Trophoblast cell (in vitro differentiated cells and primary cell): ENCODE measurements around the gene KATNAL1.

Source experiments
- DNase-seq, 2 donors: peaks; one replicate each; pipeline ENCODE4 v3.0.0-alpha.2; 2016
- H2AFZ ChIP-seq: 2 replicates; pipeline ENCODE4 v1.6.1; 2013; ENCODE audit warnings: low read length, moderate library complexity, mild to moderate bottlenecking; ENCODE audit not compliant: insufficient read depth, poor library complexity
- H2AK5ac ChIP-seq: 2 replicates; pipeline ENCODE4 v1.6.1; 2013; ENCODE audit warnings: mild to moderate bottlenecking, low read length
- H2BK120ac ChIP-seq: 2 replicates; pipeline ENCODE4 v1.6.1; 2013; ENCODE audit warnings: low read length, mild to moderate bottlenecking, moderate library complexity; ENCODE audit not compliant: insufficient read depth, poor library complexity
- H2BK12ac ChIP-seq: 2 replicates; pipeline ENCODE4 v1.6.1; 2013; ENCODE audit warnings: mild to moderate bottlenecking, low read length, moderate library complexity
- H2BK5ac ChIP-seq: 2 replicates; pipeline ENCODE4 v1.6.1; 2013; ENCODE audit warnings: low read length, low read depth, moderate library complexity, mild to moderate bottlenecking; ENCODE audit not compliant: poor library complexity
- H3K14ac ChIP-seq: 2 replicates; pipeline ENCODE4 v1.6.1; 2013; ENCODE audit warnings: mild to moderate bottlenecking, low read length
- H3K18ac ChIP-seq: 2 replicates; pipeline ENCODE4 v1.6.1; 2013; ENCODE audit warnings: mild to moderate bottlenecking, low read length
- H3K23ac ChIP-seq: 2 replicates; pipeline ENCODE4 v1.6.1; 2013; ENCODE audit warnings: low read length
- H3K27ac ChIP-seq: 2 replicates; pipeline ENCODE4 v1.5.1; 2013; ENCODE audit warnings: low read depth, mild to moderate bottlenecking, inconsistent platforms, low read length, moderate library complexity
- H3K27me3 ChIP-seq: 2 replicates; pipeline ENCODE4 v1.6.1; 2013; ENCODE audit warnings: inconsistent platforms, mild to moderate bottlenecking, low read length, moderate library complexity; ENCODE audit not compliant: insufficient read depth
- H3K36me3 ChIP-seq, 2 experiments: 1 replicate in 1 of 2; 2 replicates in 1 of 2; pipeline ENCODE4 v1.6.1; 2013; ENCODE audit warnings: low read length in 2 of 2, mild to moderate bottlenecking in 2 of 2, moderate library complexity in 1 of 2; ENCODE audit not compliant: insufficient read depth in 2 of 2, control insufficient read depth in 1 of 2
- H3K4ac ChIP-seq: 2 replicates; pipeline ENCODE4 v1.6.1; 2013; ENCODE audit warnings: low read depth, mild to moderate bottlenecking, low read length, moderate library complexity
- H3K4me1 ChIP-seq, 2 experiments: 1 replicate in 1 of 2; 2 replicates in 1 of 2; pipeline ENCODE4 v1.6.1; 2013; ENCODE audit warnings: low read length in 2 of 2, mild to moderate bottlenecking in 2 of 2, moderate library complexity in 1 of 2; ENCODE audit not compliant: insufficient read depth in 2 of 2, control insufficient read depth in 1 of 2
- H3K4me2 ChIP-seq: 2 replicates; pipeline ENCODE4 v1.6.1; 2013; ENCODE audit warnings: inconsistent platforms, mild to moderate bottlenecking, low read length, moderate library complexity
- H3K4me3 ChIP-seq: 2 replicates; pipeline ENCODE4 v1.5.1; 2013; ENCODE audit warnings: mild to moderate bottlenecking, low read depth, low read length, inconsistent platforms
- H3K79me1 ChIP-seq: one replicate; pipeline ENCODE4 v1.6.1; 2013; ENCODE audit warnings: low read length
- H3K79me2 ChIP-seq: 2 replicates; pipeline ENCODE4 v1.6.1; 2013; ENCODE audit warnings: low read length, mild to moderate bottlenecking; ENCODE audit not compliant: control insufficient read depth, insufficient read depth, poor library complexity
- H3K9ac ChIP-seq: 2 replicates; pipeline ENCODE4 v1.6.1; 2013; ENCODE audit warnings: mild to moderate bottlenecking, low read length
- H3K9me3 ChIP-seq: 2 replicates; pipeline ENCODE4 v1.6.1; 2013; ENCODE audit warnings: low read depth, mild to moderate bottlenecking, control low read depth, inconsistent platforms, low read length; ENCODE audit not compliant: insufficient read depth
- H4K12ac ChIP-seq: 2 replicates; pipeline ENCODE4 v1.6.1; 2013; ENCODE audit warnings: low read depth, mild to moderate bottlenecking, low read length, moderate library complexity
- H4K8ac ChIP-seq: 2 replicates; pipeline ENCODE4 v1.6.1; 2013; ENCODE audit warnings: low read depth, mild to moderate bottlenecking, low read length, moderate library complexity
- H4K91ac ChIP-seq: one replicate; pipeline ENCODE4 v1.6.1; 2013; ENCODE audit warnings: low read depth, mild to moderate bottlenecking, low read length, moderate library complexity
- WGBS: extraction: QIAGEN DNeasy Blood & Tissue Kit; methylation state at CpG from one replicate; pipeline ENCODE4 v1.1.7; 2013; ENCODE audit warnings: missing lambda C conversion rate; ENCODE audit not compliant: insufficient read length, insufficient coverage; ENCODE audit errors: extremely low coverage; 5-methylcytosine and 5-hydroxymethylcytosine counted together

KATNAL1 gene

GRCh38 chr13:30321256-30321655 lies 13.9 kb upstream of the KATNAL1 start:
- no peak overlapping the region for H3K9ac ChIP-seq
- H3K4me2 ChIP-seq = no peak overlapping the region
- H4K8ac ChIP-seq = no peak overlapping the region
- H2BK120ac ChIP-seq = no peak overlapping the region
- no peak overlapping the region for H3K4me3 ChIP-seq
- no peaks in the 10 kb centered on the region for H3K36me3 ChIP-seq
- no peaks in the 10 kb centered on the region for H3K79me1 ChIP-seq
- H3K9me3 ChIP-seq = peaks cover 3% of the 10 kb centered on the region
- peaks cover 3% of the 10 kb centered on the region for H3K27me3 ChIP-seq
- no peak overlapping the region for H2AK5ac ChIP-seq
- H3K4ac ChIP-seq = no peak overlapping the region
- H3K18ac ChIP-seq = no peak overlapping the region
- H4K91ac ChIP-seq = no peak overlapping the region
- H3K23ac ChIP-seq = no peak overlapping the region
- H3K27ac ChIP-seq = no peak overlapping the region
- H3K4me1 ChIP-seq = peaks cover 1% of the 10 kb centered on the region in 2 experiments
- H3K79me2 ChIP-seq = peaks cover 2% of the 10 kb centered on the region
- no peak for DNase-seq
- no peak overlapping the region for H2BK5ac ChIP-seq
- no peak overlapping the region for H2BK12ac ChIP-seq
- no peak overlapping the region for H4K12ac ChIP-seq
- no CpG with 5 or more reads among the region's 3 CpGs for WGBS
- H2AFZ ChIP-seq = no peak overlapping the region
- H3K14ac ChIP-seq = no peak overlapping the region

- H3K27ac ChIP-seq = no peak overlapping the region
- H4K8ac ChIP-seq = no peak overlapping the region
- no peak overlapping the region for H3K9ac ChIP-seq
- no peak overlapping the region for H4K12ac ChIP-seq
- H3K36me3 ChIP-seq = no peaks in the 10 kb centered on the region
- H3K23ac ChIP-seq = no peak overlapping the region
- WGBS = no CpG with 5 or more reads among the region's 5 CpGs
- H4K91ac ChIP-seq = no peak overlapping the region
- H3K14ac ChIP-seq = no peak overlapping the region
- no peaks in the 10 kb centered on the region for H3K79me1 ChIP-seq
- no peak overlapping the region for H2AFZ ChIP-seq
- no peak overlapping the region for H2BK5ac ChIP-seq
- H3K18ac ChIP-seq = no peak overlapping the region
- H2AK5ac ChIP-seq = no peak overlapping the region
- H3K4me1 ChIP-seq = peaks cover 1 to 4% of the 10 kb centered on the region in 2 experiments
- no peak overlapping the region for H2BK120ac ChIP-seq
- no peak overlapping the region for H3K4me2 ChIP-seq
- H3K79me2 ChIP-seq = peaks cover 2% of the 10 kb centered on the region
- no peaks in the 10 kb centered on the region for H3K9me3 ChIP-seq
- no peak overlapping the region for H2BK12ac ChIP-seq
- no peak overlapping the region for H3K4ac ChIP-seq
- no peak for DNase-seq
- peaks cover 2% of the 10 kb centered on the region for H3K27me3 ChIP-seq
- H3K4me3 ChIP-seq = no peak overlapping the region
Measured at GRCh38 chr13:30319655-30320054, 12.3 kb upstream of the KATNAL1 start.

- H4K12ac ChIP-seq = no peak overlapping the region
- WGBS = no CpG with 5 or more reads among the region's 4 CpGs
- H3K27me3 ChIP-seq = no peaks in the 10 kb centered on the region
- no peak overlapping the region for H2BK120ac ChIP-seq
- H3K4me3 ChIP-seq = no peak overlapping the region
- no peak overlapping the region for H2AK5ac ChIP-seq
- H3K79me2 ChIP-seq = peaks cover 2% of the 10 kb centered on the region
- no peak overlapping the region for H3K18ac ChIP-seq
- no peak overlapping the region for H2AFZ ChIP-seq
- H3K4me1 ChIP-seq = peaks cover 1 to 4% of the 10 kb centered on the region in 2 experiments
- H3K4me2 ChIP-seq = no peak overlapping the region
- H2BK12ac ChIP-seq = no peak overlapping the region
- no peak overlapping the region for H3K4ac ChIP-seq
- no peak overlapping the region for H4K8ac ChIP-seq
- H4K91ac ChIP-seq = no peak overlapping the region
- H3K14ac ChIP-seq = no peak overlapping the region
- no peaks in the 10 kb centered on the region for H3K9me3 ChIP-seq
- no peak for DNase-seq
- no peak overlapping the region for H3K27ac ChIP-seq
- H2BK5ac ChIP-seq = no peak overlapping the region
- H3K9ac ChIP-seq = no peak overlapping the region
- no peaks in the 10 kb centered on the region for H3K36me3 ChIP-seq
- H3K79me1 ChIP-seq = no peaks in the 10 kb centered on the region
- H3K23ac ChIP-seq = no peak overlapping the region
Measured at GRCh38 chr13:30319130-30319529, 11.8 kb upstream of the KATNAL1 start.

DNA sequence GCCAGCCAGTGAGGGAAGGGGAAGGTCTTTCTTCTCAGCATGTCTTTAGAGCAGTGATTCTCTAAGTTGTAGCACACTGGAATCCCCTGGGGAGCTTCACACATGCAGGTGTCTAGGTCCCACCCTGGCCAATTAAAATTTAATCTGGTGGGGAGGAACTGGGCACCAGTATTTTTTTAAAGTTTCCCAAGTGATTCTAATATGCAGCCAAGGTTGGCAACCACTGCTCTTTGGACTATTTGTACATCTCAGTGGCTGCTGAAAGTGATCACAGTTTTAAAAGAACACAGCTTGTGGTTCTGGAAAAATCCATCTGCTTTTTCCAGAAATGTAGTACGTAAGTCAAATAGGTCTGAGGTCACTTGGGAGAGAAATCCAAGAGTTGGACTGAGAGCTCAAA lies 10.7 kb upstream of the KATNAL1 start:
- H3K27ac ChIP-seq = no peak overlapping the region
- no peaks in the 10 kb centered on the region for H3K79me1 ChIP-seq
- H3K23ac ChIP-seq = no peak overlapping the region
- H4K91ac ChIP-seq = peak overlapping the region; percentile 37
- WGBS = no CpG with 5 or more reads among the region's 1 CpG
- no peak overlapping the region for H3K4ac ChIP-seq
- H3K9me3 ChIP-seq = no peaks in the 10 kb centered on the region
- no peak overlapping the region for H4K12ac ChIP-seq
- no peak overlapping the region for H4K8ac ChIP-seq
- H2AK5ac ChIP-seq = no peak overlapping the region
- no peak overlapping the region for H3K18ac ChIP-seq
- no peak overlapping the region for H2BK120ac ChIP-seq
- H3K14ac ChIP-seq = no peak overlapping the region
- no peak overlapping the region for H3K4me3 ChIP-seq
- no peak overlapping the region for H2AFZ ChIP-seq
- H3K79me2 ChIP-seq = peaks cover 2% of the 10 kb centered on the region
- no peak overlapping the region for H3K4me2 ChIP-seq
- H2BK5ac ChIP-seq = no peak overlapping the region
- H3K4me1 ChIP-seq = peaks cover 1 to 4% of the 10 kb centered on the region in 2 experiments
- no peak overlapping the region for H2BK12ac ChIP-seq
- no peak overlapping the region for H3K9ac ChIP-seq
- no peak for DNase-seq
- no peaks in the 10 kb centered on the region for H3K36me3 ChIP-seq
- no peaks in the 10 kb centered on the region for H3K27me3 ChIP-seq
